HepG2 (cell line): Measurements from ENCODE around the gene SSNA1. TPM values are rescaled to one million over a fixed set of nuclear protein-coding genes. Genes with fewer than 3 reads are reported as not detected.
A peak's percentile ranks its signal among the peaks of the same experiment; 100 is the strongest.

Source experiments
- AGO2 ChIP-seq: fragments of 200-400 bp; formaldehyde crosslinking; optimal IDR thresholded peaks from 2 replicates; pipeline ENCODE3; 2017; ENCODE audit warnings: mild to moderate bottlenecking, low read depth, low read length, moderate library complexity
- BRD4 ChIP-seq: sonication (generic); formaldehyde crosslinking; IDR thresholded peaks from 2 replicates; pipeline ENCODE4 v1.4.0; 2020; ENCODE audit warnings: missing genetic modification reagents
- ESRRA ChIP-seq: sonication (generic); formaldehyde crosslinking; IDR thresholded peaks from 2 replicates; pipeline ENCODE4 v1.5.1; 2020; ENCODE audit warnings: mild to moderate bottlenecking, low read depth, missing genetic modification reagents
- PTBP1 ChIP-seq: fragments of 200-400 bp; formaldehyde crosslinking; IDR thresholded peaks from 2 replicates; pipeline ENCODE4 v1.6.1; 2018; ENCODE audit warnings: low read length, low read depth; ENCODE audit not compliant: poor library complexity, severe bottlenecking
- SPEN ChIP-seq: sonication (generic); formaldehyde crosslinking; IDR thresholded peaks from 2 replicates; pipeline ENCODE4 v1.5.1; 2020; ENCODE audit warnings: low read depth, mild to moderate bottlenecking, missing genetic modification reagents
- YEATS4 ChIP-seq: sonication (generic); formaldehyde crosslinking; IDR thresholded peaks from 2 replicates; pipeline ENCODE4 v1.4.0; 2020; ENCODE audit warnings: missing genetic modification reagents, borderline replicate concordance
- ZNF207 ChIP-seq: fragments of 450-650 bp; IDR thresholded peaks from 2 replicates; pipeline ENCODE4 v1.6.1; 2016; ENCODE audit warnings: antibody characterized with exemption, borderline replicate concordance
- ZNF441 ChIP-seq: sonication (generic); formaldehyde crosslinking; IDR thresholded peaks from 2 replicates; pipeline ENCODE4 v1.7.0; 2021; ENCODE audit warnings: missing genetic modification reagents, borderline replicate concordance
- ZNF501 ChIP-seq: sonication (generic); formaldehyde crosslinking; IDR thresholded peaks from 2 replicates; pipeline ENCODE4 v1.5.1; 2020; ENCODE audit warnings: mild to moderate bottlenecking, moderate library complexity, missing genetic modification reagents
- ZNF564 ChIP-seq: sonication (generic); formaldehyde crosslinking; IDR thresholded peaks from 2 replicates; pipeline ENCODE4 v1.8.1; 2023; ENCODE audit warnings: mild to moderate bottlenecking, missing genetic modification reagents
- ZNF724P ChIP-seq: sonication (generic); formaldehyde crosslinking; IDR thresholded peaks from 2 replicates; pipeline ENCODE4 v1.8.0; 2022; ENCODE audit warnings: missing genetic modification reagents, borderline replicate concordance
- ZNF891 ChIP-seq: sonication (generic); formaldehyde crosslinking; IDR thresholded peaks from 2 replicates; pipeline ENCODE4 v1.5.0; 2020; ENCODE audit warnings: mild to moderate bottlenecking, missing genetic modification reagents
- polyA plus RNA-seq, 8 experiments: library from polyadenylated mRNA; depleted of rRNA in 3 of 8; stranded (reverse) in 7 of 8; unstranded in 1 of 8; fragments of >200 nt; fragmentation: Illumina TruSeq in 4 of 8; extraction: Trizol in 4 of 8; gene quantifications; 2 replicates each; pipeline versions ENCODE4 v1.2.1 to v1.2.3, GENCODE V29; 2011 to 2016; ENCODE audit warnings: low read depth in 4 of 8, missing spikeins in 1 of 8, mixed read lengths in 1 of 8; ENCODE audit not compliant: insufficient read depth in 1 of 8
- total RNA-seq, 5 experiments: library from RNA; depleted of rRNA; stranded (reverse); fragments of >200 nt; fragmentation: Illumina TruSeq; extraction: Trizol; gene quantifications; 2 replicates each; pipeline ENCODE4 v1.2.3, GENCODE V29; 2016; ENCODE audit warnings: low read depth in 1 of 5
- TF ChIP-seq, protein P1 (sequence below): sonication (generic); formaldehyde crosslinking; IDR thresholded peaks from 2 replicates; pipeline ENCODE4 v1.8.0; 2022; ENCODE audit warnings: mild to moderate bottlenecking, missing genetic modification reagents
- TF ChIP-seq, protein P2 (sequence below): sonication (generic); formaldehyde crosslinking; IDR thresholded peaks from 2 replicates; pipeline ENCODE4 v1.4.0; 2020; ENCODE audit warnings: missing genetic modification reagents
- TF ChIP-seq, protein P3 (sequence below): sonication (generic); formaldehyde crosslinking; IDR thresholded peaks from 2 replicates; pipeline ENCODE4 v1.5.0; 2020; ENCODE audit warnings: mild to moderate bottlenecking, missing genetic modification reagents, borderline replicate concordance
- TF ChIP-seq, protein P4 (sequence below): sonication (generic); formaldehyde crosslinking; IDR thresholded peaks from 2 replicates; pipeline ENCODE4 v1.8.0; 2022; ENCODE audit warnings: missing genetic modification reagents, mild to moderate bottlenecking, borderline replicate concordance

The SSNA1 gene
- total and polyA plus RNA-seq, 2 of the 13 experiments (the other 11 are each of a cell fraction or from before 2014, with no cell fraction given), result 35.9 to 49.4 TPM

DNA sequence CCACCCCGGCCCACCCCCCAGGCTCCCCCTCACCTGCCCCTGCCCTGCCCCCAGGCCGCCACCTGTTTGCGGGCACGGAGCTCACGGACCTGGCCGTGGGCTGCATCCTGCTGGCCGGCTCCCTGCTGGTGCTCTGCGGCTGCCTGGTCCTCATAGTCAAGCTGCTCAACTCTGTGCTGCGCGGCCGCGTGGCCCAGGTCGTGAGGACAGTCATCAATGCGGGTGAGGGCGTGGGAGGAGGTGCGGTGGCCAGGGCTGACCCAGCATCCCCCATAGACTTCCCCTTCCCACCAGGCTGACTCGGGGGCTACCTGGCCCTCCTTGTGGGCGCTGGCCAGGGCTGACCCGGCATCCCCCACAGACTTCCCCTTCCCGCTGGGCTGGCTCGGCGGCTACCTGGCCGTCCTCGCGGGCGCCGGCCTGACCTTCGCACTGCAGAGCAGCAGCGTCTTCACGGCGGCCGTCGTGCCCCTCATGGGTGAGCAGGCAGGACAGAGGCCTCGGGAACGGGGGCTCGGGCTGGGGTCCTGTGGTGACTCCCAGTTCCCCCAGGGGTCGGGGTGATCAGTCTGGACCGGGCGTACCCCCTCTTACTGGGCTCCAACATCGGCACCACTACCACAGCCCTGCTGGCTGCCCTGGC lies 45.7 kb downstream of the SSNA1 start (continued):
- TF ChIP-seq ZNF724P (CRISPR knock-in tag) (no peak), ZNF564 (CRISPR knock-in tag) (0 out of 2 replicates have a peak, but pooled peaks have one; percentile 38), AGO2 (peak; percentile 38), PTBP1 (no peak), ESRRA (CRISPR knock-in tag) (no peak), ZNF501 (CRISPR knock-in tag) (no peak), ZNF207 (no peak), SPEN (no peak), ZNF891 (CRISPR knock-in tag) (0 out of 2 replicates have a peak, but pooled peaks have one; percentile 27), BRD4 (0 out of 2 replicates have a peak, but pooled peaks have one; percentile 55), YEATS4 (CRISPR knock-in tag) (no peak), ZNF441 (CRISPR knock-in tag) (no peak)
- TF ChIP-seq, protein P1, sequence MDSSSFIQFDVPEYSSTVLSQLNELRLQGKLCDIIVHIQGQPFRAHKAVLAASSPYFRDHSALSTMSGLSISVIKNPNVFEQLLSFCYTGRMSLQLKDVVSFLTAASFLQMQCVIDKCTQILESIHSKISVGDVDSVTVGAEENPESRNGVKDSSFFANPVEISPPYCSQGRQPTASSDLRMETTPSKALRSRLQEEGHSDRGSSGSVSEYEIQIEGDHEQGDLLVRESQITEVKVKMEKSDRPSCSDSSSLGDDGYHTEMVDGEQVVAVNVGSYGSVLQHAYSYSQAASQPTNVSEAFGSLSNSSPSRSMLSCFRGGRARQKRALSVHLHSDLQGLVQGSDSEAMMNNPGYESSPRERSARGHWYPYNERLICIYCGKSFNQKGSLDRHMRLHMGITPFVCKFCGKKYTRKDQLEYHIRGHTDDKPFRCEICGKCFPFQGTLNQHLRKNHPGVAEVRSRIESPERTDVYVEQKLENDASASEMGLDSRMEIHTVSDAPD, result no peak
- TF ChIP-seq, protein P2, sequence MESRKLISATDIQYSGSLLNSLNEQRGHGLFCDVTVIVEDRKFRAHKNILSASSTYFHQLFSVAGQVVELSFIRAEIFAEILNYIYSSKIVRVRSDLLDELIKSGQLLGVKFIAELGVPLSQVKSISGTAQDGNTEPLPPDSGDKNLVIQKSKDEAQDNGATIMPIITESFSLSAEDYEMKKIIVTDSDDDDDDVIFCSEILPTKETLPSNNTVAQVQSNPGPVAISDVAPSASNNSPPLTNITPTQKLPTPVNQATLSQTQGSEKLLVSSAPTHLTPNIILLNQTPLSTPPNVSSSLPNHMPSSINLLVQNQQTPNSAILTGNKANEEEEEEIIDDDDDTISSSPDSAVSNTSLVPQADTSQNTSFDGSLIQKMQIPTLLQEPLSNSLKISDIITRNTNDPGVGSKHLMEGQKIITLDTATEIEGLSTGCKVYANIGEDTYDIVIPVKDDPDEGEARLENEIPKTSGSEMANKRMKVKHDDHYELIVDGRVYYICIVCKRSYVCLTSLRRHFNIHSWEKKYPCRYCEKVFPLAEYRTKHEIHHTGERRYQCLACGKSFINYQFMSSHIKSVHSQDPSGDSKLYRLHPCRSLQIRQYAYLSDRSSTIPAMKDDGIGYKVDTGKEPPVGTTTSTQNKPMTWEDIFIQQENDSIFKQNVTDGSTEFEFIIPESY (CRISPR knock-in tag), result no peak
- TF ChIP-seq, protein P3, sequence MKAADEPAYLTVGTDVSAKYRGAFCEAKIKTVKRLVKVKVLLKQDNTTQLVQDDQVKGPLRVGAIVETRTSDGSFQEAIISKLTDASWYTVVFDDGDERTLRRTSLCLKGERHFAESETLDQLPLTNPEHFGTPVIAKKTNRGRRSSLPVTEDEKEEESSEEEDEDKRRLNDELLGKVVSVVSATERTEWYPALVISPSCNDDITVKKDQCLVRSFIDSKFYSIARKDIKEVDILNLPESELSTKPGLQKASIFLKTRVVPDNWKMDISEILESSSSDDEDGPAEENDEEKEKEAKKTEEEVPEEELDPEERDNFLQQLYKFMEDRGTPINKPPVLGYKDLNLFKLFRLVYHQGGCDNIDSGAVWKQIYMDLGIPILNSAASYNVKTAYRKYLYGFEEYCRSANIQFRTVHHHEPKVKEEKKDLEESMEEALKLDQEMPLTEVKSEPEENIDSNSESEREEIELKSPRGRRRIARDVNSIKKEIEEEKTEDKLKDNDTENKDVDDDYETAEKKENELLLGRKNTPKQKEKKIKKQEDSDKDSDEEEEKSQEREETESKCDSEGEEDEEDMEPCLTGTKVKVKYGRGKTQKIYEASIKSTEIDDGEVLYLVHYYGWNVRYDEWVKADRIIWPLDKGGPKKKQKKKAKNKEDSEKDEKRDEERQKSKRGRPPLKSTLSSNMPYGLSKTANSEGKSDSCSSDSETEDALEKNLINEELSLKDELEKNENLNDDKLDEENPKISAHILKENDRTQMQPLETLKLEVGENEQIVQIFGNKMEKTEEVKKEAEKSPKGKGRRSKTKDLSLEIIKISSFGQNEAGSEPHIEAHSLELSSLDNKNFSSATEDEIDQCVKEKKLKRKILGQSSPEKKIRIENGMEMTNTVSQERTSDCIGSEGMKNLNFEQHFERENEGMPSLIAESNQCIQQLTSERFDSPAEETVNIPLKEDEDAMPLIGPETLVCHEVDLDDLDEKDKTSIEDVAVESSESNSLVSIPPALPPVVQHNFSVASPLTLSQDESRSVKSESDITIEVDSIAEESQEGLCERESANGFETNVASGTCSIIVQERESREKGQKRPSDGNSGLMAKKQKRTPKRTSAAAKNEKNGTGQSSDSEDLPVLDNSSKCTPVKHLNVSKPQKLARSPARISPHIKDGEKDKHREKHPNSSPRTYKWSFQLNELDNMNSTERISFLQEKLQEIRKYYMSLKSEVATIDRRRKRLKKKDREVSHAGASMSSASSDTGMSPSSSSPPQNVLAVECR (CRISPR knock-in tag), result no peak
- TF ChIP-seq, protein P4, sequence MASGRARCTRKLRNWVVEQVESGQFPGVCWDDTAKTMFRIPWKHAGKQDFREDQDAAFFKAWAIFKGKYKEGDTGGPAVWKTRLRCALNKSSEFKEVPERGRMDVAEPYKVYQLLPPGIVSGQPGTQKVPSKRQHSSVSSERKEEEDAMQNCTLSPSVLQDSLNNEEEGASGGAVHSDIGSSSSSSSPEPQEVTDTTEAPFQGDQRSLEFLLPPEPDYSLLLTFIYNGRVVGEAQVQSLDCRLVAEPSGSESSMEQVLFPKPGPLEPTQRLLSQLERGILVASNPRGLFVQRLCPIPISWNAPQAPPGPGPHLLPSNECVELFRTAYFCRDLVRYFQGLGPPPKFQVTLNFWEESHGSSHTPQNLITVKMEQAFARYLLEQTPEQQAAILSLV (CRISPR knock-in tag), result peak; percentile 28; the same call in 1 of the 2 replicates
- TF ChIP-seq, all 625 proteins: peak for 41
